AG10803 (cell line): Measurements from ENCODE around the gene PTPRR.
A peak's percentile ranks its signal among the peaks of the same experiment; 100 is the strongest.

ENCODE experiments used
- DNase-seq: peaks from one replicate; pipeline ENCODE4 v3.0.0; 2010; ENCODE audit warnings: low read depth
- H3K4me3 ChIP-seq: 2 replicates; pipeline ENCODE4 v1.5.1; 2011; ENCODE audit warnings: mild to moderate bottlenecking, low read length, control low read depth
- TF ChIP-seq, protein P1 (sequence below): conservative IDR thresholded peaks from 2 replicates; pipeline ENCODE4 v1.5.1; 2011; ENCODE audit warnings: mild to moderate bottlenecking, low read length, control low read depth, inconsistent platforms

Gene PTPRR

DNA sequence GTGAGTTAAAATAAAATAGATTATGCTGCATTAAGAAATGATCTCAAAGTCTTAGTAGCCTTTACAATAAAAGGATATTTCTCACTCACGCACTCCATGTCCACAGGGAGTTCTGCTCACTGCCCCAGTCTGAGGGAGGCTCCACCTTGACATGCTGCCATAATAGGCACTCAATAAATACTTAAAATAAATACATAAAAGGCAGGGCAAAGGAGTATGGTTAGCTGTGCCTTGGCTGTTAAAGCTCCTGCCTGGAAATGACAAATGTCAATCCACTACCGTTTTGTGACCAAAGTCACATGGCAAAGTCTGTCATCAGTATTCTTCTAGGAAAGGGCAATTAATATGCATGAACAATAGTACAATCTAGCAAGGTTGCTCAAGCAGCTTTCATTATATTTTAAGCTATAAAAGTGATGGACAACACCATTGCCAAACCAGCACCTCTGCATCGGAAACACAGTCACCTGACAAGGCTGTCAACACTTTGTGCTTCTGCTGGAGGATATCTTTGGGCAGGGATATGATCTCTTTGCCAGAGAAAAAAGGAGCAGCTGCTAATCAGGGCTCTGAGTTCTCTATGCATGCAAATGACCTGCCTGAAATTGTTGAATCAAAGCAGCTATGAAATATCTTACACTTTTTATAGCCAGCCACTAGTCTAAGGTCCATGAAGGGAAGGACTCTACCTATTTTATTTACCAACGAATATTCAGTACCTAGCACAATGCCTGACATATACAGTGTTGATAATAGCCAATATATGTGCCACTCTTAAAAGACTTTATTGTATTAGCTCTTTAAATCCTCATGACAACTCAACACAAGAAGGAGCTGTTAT lies 90.1 kb downstream of the PTPRR start:
- no peak overlapping the region for H3K4me3 ChIP-seq
- TF ChIP-seq, protein P1, sequence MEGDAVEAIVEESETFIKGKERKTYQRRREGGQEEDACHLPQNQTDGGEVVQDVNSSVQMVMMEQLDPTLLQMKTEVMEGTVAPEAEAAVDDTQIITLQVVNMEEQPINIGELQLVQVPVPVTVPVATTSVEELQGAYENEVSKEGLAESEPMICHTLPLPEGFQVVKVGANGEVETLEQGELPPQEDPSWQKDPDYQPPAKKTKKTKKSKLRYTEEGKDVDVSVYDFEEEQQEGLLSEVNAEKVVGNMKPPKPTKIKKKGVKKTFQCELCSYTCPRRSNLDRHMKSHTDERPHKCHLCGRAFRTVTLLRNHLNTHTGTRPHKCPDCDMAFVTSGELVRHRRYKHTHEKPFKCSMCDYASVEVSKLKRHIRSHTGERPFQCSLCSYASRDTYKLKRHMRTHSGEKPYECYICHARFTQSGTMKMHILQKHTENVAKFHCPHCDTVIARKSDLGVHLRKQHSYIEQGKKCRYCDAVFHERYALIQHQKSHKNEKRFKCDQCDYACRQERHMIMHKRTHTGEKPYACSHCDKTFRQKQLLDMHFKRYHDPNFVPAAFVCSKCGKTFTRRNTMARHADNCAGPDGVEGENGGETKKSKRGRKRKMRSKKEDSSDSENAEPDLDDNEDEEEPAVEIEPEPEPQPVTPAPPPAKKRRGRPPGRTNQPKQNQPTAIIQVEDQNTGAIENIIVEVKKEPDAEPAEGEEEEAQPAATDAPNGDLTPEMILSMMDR, result no peak
- no peak for DNase-seq

DNA sequence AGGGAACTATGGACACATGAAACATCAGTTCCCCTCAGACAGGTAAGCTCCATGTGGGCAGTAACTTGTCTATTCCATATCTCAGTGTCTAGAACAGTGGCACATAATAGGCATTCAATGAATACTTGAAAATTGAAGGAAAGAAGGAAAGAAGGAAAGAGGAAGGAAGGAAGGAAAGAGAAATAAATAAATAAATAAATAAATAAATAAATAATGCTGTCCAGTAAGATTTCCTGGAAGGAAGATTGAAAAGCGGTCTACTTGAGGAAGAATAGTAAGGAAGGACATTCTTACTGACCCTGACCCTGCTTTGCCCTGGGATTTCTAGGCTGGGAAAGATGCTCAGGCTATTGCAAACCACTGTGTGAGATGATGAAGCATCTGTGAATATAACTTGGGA lies 91.5 kb downstream of the PTPRR start:
- H3K4me3 ChIP-seq, result no peak overlapping the region
- no peak for DNase-seq
- TF ChIP-seq, protein P1, result no peak

- no peak overlapping the region for H3K4me3 ChIP-seq
- TF ChIP-seq, protein P1, result no peak
- DNase-seq, result peak; percentile 37
Observed at GRCh38 chr12:70828351-70828750, 92.2 kb downstream of the PTPRR start.

DNA sequence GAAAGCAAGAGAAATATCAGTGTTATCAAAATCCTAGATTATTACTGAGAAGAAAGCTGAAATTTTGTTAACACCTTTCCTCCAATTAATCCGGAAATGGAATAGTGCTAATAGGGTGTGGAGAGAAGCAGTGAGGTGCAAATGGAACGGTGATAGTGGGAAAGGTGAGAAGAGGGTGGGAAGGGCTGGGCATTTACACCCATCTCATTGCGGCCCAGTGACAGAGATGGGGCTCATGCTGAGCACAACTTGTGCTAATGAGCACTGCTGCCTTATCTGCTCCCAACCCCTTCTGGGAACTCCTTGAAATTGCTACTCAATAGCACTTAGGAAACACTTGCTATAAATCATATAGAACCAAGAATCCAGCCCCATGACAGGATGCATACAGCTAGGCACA lies 94.4 kb downstream of the PTPRR start:
- no peak for DNase-seq
- H3K4me3 ChIP-seq, result no peak overlapping the region
- TF ChIP-seq, protein P1, result no peak

GRCh38 chr12:70824511-70824910 lies 96.0 kb downstream of the PTPRR start:
- TF ChIP-seq, protein P1, result no peak
- no peak overlapping the region for H3K4me3 ChIP-seq
- no peak for DNase-seq

- TF ChIP-seq, protein P1, result no peak
- DNase-seq, result no peak
- no peak overlapping the region for H3K4me3 ChIP-seq
Observed at GRCh38 chr12:70823182-70823976, 97.2 kb downstream of the PTPRR start.
